Activated CD4-positive, CD25-positive, alpha-beta regulatory T cell treated with anti-CD3 and anti-CD28 coated beads, Interleukin-2, amount 50 U/mL, for 16 hours (primary cell): ENCODE results near the gene CYGB.
"Not testable (repeated sequence)": the region's sequence is repeated elsewhere in the genome, so short reads cannot be mapped to it uniquely, and the experiment has no call there.

Source experiments
- DNase-seq: peaks from one replicate; pipeline ENCODE4 v3.0.0-alpha.2; 2020; ENCODE audit warnings: low read depth, low spot score

Gene CYGB

DNA sequence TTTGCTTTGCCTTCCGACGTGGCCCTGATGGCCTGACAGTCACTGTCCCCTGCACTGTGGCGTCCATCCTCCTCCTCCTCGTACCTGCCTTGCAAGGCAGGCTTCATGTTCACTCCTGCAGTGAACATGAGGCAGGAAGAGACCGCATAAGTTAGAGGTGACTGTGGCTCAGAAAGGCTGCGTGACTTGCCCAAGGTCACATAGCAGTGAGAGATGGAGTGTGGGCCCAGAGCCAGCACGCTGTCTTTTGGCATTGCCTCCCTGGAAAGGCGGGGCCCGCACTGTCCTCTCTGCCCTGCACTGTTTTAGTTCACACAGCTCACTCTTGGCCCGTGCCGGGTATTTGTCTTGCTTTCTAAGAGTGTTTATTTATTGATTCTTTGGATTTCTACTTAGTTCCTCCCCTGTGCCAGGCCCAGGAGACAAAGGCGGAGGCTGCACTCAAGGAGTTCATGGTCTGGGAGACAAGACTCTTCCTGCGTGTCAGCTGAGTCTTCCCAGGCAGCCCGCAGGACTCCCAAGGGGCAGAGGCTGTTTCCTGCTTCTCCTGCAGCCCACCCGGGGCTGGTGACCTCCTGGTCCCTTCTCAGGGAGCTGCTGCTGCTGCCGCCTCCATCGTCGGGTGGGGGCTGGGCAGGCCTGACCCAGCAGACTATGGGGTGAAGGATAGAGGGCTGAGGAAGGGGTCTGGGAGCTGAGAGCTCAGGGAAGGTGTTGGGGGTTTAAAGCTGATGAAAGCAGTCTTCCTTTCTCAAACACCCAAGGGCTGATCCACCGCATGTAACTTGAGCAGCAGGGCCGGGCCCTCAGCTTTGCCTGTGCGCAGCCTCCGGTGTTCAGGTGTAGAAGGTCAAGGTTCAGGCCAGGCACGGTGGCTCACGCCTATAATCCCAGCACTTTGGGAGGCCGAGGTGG lies 12.7 kb downstream of the CYGB start:
- DNase-seq = no peak

DNA sequence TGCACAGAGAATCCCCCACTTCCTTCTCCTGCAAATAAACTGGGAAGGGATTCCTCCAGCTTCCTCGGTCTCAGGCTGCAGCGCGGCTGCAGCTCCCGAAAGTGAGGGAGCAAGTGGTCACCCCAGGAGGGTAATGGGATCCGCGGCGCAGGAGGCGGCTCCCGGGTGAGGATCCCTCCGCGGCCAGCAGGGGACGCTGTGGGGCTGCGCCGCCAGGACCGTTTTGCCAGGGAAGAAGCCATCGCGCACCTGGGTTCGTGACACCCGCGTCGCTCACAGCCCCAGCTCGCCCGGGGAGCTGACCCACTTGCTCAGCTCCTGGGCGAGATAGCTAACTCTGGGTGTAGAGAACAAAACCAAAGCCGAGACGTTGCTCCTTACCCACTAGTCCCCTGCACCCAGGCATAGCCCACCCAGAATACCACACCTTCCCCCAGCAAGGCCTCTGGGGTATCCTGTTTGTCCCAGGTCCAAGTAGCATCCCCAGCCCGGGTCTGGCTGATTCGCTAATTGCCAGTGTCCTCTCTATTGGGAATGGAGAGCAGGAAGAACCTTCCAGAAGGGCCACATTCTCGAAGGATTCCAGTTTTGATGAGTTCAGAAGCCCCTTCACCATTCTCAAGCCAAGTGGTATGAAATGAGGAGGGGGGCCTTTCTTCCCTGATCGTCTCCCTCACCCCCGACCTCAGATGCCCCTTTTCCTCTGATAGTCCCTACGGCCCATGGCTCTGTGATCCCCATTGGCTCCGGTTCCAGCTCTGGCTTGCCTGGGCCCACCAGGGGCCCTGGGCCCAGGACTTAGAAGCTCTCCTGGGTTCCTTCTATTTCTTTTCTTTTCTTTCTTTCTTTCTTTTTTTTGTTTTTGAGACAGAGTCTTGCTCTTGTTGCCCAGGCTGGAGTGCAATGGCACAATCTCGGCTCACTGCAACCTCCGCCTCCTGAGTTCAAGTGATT lies 14.1 kb downstream of the CYGB start:
- DNase-seq = peak; percentile 63

DNA sequence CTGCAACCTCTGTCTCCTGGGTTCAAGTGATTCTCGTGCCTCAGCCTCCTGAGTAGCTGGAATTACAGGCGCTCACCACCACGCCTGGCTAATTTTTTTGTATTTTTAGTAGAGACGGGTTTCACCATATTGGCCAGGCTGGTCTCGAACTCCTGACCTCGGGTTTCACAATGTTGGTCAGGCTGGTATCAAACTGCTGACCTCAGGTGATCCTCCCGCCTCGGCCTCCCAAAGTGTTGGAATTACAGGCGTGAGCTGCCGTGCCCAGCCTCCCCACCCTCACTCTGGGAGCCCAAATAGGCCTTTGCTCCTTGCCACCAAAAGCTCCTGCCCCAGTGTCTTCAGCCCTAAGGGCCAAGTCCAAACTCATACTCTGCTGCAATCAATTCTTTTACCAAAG lies 15.8 kb downstream of the CYGB start:
- not testable (repeated sequence) for DNase-seq

DNA sequence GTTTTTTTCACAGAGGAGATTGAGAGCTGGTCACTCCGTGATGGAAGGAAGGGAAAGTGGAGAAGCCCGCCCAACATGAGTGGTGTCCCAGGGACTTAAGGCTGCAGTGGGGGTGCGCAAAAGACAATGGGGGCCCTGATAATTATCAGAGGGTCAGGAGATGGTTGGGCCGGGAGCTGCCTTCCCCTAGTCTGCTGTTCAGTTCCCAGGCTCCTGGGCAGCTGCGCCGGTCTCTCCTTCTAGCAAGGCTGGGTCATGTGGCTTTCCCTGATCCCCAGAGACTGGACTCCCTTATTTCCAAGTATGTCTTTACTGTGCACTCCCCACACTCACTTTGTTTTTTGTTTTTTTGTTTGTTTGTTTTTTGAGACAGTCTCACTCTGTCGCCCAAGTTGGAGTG lies 16.2 kb downstream of the CYGB start:
- DNase-seq = no peak

DNA sequence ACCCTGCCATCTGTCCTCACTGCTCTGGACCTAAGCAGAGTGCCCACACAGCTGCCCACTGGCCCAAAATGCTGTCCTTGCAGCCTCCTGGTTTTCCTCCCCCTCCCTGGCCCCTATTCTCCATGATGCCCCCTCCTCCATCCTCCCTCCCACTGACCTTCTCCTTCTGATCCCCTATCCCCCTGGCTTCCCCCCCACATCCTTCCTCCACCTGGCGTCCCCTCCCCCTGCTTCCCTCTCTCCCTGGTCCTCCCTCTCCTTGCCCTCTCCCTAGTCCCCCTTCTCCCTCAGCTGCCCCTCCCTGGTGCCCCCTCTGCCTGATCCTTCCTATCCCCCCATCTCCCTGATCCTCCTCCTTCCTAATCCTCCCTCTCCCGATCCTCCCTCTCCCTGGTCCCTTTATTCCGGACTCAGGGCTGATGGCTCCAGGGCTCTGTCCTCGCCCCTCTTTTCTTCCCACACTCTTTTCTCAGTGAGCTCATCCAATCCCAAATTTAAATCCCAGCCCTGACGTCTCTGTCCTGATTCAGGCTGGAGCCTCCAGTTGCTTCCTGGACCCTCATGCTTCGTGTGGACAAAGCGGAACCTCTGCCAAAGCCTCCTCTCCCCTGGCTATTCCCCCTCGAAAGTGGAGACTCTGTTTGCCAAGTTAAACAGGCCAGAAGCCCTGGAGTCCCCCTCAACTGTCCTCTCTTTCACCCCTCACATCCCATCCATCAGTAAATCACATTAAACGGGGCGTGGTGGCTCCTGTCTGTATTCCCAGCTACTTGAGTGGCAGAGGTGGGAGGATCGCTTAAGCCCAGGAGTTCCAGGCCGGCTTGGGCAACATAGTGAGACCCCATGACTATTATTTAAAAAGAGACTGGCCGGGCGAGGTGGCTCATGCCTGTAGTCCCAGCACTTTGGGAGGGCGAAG lies 18.2 kb downstream of the CYGB start:
- DNase-seq = no peak

DNA sequence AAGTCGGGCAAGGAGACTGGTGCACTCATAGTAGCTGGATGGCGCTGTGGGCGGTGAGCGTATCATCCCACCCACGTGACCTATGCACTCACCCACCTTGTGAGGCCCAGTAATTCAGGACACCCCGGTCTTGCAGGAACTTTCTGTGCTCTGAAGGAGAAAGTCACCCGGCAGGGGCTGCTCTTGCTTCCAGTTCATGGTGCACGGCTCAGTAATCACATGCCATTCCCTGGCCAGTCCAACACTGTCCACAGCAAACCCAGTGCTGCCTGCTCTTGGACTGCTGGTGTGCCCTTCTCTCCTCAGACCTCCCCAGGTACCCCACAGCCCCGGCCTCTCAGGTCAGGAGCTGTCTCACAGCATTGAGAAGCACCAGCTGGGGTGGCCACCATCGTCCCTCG lies 19.9 kb downstream of the CYGB start:
- no peak for DNase-seq

DNA sequence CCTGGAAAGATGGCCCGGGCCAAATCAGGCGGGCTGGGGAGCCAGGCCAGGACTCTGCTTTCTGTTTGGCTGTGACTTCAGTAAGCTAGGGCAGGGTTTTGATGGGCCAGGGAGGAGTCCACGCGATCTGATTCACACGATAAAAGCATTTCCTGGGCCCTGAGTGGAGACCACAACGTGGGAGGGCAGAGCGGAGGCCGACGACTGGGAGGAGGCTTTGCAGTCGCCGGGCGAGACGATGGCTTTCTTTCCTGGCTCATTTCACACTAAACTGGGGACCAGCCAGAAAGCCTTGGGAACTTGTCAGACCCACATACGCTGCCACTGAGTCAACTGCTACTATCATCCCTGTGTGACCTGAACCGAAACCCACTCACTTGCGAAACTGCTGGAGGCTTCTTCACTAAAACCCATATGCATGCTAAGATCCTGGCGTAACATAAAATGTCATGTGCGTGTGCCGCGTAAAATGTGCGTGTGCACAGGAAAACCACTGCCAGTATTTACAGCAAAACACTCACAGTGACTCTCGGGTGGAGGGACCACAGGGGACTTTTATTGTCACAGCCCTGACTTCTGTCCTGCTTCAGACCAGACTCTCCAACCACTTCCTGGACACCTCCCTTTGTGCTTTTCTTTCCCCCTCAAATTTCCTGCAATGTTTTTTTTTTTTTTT lies 22.1 kb downstream of the CYGB start:
- DNase-seq = peak; percentile 58

DNA sequence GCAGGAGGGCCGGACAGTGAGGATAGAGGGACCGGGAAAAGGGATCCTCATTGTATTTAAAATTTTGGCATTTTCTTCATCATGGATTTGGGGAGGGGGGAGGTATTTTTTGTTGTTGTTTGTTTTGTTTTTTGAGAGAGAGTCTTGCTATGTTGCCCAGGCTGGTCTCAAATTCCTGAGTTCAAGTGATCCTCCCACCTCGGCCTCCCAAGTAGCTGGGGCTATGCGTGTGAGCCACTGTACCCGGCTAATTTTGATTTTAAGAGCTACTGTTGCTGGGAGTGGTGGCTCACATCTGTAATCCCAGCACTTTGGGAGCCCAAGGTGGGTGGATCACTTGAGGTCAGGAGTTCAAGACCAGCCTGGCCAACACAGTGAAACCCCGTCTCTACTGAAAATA lies 23.2 kb downstream of the CYGB start:
- DNase-seq = not testable (repeated sequence)

DNA sequence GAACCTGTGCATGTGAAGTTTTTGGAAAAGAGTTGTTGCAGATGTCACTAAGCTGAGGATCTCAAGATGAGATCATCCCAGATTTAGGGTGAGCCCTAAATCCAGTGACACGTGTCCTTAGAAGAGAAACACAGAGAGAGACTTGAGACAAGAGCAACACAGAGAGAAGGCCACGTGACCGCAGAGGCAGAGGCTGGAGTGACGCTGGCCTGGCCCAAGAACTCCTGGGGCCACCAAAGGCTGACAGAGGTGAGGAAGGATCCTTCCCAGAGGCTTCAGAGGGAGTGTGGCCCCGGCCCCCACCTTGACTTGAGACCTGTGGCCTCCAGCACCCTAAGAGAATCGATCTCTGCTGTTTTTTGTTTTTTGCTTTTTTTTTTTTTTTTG lies 24.2 kb downstream of the CYGB start:
- DNase-seq = no peak

DNA sequence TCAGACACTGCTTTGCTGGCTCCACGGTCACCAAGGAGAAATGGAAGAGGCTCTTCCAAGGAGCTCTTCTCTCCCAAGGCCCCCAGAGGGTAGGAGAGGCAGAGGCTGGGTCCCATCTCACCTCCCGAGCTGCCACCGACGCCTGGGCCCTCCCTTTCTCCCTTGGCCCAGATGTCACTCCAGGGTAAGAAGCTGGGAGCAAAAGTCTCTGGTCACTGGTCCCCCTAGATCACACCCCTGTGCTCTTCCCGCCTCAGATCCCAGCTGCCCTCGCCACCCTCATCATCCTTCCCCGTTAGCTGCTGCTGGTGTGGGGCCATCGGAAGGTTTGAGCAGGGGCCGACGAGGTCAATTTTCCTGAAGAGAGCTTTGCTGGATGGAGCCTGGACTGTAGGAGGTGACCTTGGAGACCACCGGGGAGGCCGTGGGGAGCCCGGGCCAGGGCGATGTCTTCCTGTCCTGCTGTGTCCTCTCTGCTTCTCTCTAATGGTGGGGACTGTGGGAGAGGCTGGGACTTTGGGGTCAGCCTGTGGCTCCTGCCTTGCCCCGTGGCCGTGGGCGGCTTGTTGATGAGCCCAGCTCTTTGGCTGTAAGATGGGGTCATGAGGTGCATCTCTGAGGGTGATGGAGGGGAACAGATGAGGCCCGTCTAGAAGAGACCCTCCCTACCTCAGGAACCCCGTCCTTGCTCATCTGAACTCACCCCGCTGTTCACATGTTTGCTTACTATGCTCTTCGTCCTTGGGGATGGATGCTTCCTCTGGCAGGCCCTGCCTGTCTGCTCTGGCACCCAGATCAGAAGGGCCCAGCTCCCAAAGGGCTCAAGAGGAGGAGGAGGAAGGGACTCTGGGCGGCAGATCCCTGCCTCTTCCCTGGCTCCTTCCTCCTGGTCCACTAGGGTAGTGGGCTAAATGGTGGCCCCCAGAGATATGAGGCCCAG lies 24.9 kb downstream of the CYGB start:
- DNase-seq = no peak

DNA sequence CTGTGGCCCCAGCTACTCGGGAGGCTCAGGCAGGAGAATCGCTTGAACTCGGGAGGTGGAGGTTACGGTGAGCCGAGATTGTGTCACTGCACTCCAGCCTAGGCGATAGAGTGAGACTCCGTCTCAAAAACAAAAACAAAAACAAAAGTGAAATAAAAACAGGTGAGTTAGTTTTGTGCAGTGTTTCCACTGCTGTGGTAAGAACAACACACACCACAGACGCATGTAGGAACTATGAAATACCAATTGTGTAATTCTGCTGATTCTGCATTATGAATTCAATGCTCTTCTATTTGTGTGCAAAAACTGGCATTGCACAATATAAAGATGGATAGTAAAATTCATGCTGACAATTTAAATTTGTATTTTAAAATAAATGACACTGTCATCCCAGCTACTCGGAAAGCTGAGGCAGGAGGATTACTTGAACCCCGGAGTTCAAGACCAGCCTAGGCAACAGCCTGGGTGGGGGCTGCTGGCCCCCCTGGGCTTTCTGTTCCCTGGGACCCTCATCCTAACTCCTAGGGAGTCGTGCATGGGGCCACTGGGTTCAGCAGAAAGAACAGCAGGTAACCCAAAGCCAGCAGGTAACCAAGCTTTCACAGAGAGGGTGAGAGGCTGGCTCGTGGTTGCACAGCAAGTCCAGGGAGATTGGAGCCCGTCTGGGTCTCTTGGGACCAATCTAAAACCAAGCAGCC lies 25.7 kb downstream of the CYGB start:
- no peak for DNase-seq

DNA sequence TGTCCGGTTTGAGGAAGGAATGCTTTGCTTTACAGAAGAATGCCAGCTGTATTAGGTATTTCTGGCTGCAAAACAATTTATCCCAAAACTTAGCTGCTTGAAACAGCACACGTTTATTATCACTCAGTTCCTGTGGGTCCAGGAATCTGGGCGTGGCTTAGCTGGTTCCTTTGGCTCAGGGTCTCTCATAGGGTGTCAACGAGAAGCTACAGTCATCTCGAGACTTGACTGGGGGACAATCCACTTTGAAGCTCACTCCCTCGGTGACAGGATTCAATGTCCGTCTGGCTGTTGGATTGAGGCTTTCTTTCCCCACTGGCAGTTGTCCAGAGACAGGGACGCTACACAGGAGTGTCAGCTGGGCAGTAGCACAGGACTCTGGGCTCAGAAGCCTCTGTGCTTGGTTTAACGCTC lies 26.7 kb downstream of the CYGB start:
- no peak for DNase-seq

DNA sequence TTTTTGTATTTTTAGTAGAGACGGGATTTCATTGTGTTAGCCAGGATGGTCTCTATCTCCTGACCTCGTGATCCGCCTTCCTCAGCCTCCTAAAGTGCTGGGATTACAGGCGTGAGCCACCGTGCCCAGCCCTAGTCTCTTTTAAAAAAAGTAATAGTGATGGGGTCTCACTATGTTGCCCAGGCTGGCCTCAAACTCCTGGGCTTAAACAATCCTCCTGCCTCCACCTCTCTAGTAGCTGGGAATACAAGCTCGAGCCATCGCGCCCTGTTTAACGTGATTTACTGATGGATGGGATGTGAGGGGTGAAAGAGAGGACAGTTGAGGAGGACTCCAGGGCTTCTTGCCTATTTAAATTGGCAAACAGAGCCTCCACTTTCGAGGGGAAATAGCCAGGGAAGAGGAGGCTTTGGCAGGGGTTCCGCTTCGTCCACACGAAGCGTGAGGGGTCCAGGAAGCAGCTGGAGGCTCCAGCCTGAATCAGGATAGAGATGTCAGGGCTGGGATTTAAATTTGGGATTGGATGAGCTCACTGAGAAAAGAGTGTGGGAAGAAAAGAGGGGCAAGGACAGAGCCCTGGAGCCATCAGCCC lies 28.9 kb downstream of the CYGB start:
- not testable (repeated sequence) for DNase-seq

DNA sequence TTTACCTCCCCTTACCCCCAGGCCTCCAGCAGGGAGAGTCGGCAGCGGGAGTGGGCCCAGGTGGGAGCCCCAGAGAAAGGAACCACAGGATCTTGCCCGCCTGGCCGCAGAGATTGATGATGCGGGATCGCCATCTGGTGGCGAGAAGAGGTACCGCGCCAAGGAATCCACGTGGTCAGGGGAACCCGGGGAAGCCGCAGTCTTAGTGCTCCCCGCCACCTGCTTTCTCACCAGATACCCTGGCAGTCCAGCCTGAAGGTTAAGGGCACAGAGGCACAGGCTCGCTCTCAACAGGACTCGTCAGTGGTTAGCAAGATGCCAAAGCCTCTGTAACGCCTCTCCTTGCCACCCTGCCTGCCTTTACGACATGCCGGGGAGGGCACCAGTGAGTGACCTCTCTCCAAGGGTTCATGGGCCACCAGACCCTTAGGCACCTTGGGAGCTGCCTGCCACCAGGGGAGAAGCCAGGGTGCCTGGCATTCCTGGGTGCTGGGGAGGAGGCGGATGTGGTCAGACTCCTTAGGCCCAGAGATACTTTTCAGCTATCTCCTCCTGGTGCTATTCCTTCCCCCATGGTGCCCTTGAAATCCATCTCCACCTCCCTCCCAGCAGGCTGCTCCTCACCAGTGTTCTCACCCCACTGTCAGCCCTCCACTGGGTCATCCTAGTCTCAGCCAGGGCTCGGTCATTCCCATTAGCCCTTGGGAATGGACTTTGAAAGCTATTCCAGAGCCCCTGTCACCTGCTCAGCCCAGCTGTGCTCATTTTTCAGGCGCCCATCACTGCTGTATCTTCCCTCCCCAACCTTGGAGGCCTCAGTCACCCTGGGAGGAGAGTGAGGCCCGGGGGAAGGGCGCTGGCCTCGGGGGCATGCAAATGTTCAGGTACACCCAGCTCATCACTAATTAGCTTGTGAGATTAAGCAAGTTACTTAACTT lies 30.8 kb downstream of the CYGB start:
- DNase-seq = peak; percentile 75

DNA sequence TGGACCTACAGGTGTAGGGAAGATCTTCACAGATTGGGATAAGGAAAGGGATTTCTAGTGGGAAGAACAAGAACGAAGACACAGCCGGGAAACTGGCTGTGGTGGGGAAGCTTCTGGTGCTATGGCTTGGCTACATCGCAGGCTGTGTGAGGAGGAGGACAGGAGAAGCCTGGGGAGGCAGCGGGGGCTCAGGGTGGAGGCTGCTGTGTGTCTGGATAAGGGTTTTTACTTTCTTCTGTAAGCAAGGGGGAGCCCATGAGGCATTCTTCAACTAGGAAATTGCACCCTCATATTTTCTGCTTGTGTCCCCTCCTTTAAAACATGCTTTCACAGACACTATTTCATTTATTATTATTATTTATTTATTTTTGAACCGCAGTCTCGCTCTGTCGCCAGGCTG lies 33.4 kb downstream of the CYGB start:
- DNase-seq = no peak

DNA sequence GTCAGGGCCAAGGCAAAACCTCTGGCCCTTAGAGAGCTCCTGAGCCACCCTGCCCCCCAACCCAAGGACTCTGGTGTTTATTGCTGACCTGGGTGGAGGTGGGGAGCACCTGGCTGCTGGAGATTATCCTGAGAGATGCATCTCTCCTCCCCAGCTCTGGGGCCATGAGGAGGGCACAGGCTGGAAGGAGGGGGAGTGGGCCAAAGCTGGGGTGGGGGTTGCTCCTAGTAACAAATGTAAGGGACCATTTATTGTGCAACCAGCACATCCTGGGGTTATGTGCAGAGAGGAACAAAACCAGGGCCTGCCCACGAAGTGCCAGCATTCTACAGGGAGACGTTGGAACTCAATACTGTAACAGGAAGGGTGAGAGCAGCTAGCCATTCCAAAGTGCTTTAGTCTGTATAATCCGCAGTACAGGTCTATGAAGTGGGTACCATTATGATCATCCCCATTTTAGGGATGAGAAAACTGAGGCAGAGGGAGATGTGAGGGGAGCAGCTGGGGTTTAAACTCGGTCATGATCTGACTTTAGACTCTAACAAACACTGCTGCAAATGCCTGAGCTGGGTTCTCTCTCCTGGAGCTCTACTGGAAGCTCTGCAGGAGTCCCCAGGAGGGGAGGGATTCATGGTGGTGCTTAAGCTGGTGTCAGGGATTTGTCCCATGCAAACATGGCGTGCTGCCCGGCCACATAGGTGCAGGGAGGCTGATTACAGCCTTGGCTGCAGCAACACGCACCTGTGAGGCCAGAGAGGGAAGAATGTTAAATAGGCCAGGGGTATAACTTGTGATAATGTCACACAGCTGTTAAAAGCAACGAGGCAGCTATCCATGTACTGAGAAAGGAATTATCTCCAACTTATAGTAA lies 34.9 kb downstream of the CYGB start:
- no peak for DNase-seq
